ENCODE results near the gene ASZ1.

Gene ASZ1

GRCh38 chr7:117408831-117409230 lies 18.5 kb downstream of the ASZ1 start:
- TF ChIP-seq SNAI2 (CRISPR knock-in tag; IDR thresholded peaks at IDR 0.05) (no peak), TCF4 (CRISPR knock-in tag; IDR thresholded peaks at IDR 0.05; ENCODE audit: borderline replicate concordance) (no peak), ESRRG (CRISPR knock-in tag; IDR thresholded peaks at IDR 0.05) (no peak), OSR1 (CRISPR knock-in tag; IDR thresholded peaks at IDR 0.05) (no peak), ZFP3 (CRISPR knock-in tag; IDR thresholded peaks at IDR 0.05) (no peak), ISL1 (CRISPR knock-in tag; IDR thresholded peaks at IDR 0.05) (no peak), ZNF70 (CRISPR knock-in tag; IDR thresholded peaks at IDR 0.05) (no peak), RARB (CRISPR knock-in tag; IDR thresholded peaks at IDR 0.05) (no peak)
- no peak for ATAC-seq

- ATAC-seq: no peak
- TF ChIP-seq ZNF565 (CRISPR knock-in tag; conservative IDR thresholded peaks at IDR 0.05; ENCODE audit: low read depth) (no peak), CSDC2 (CRISPR knock-in tag; IDR thresholded peaks at IDR 0.05) (no peak), ISL1 (CRISPR knock-in tag; IDR thresholded peaks at IDR 0.05) (no peak), ZC3H10 (CRISPR knock-in tag; IDR thresholded peaks at IDR 0.05) (no peak), TCF4 (CRISPR knock-in tag; IDR thresholded peaks at IDR 0.05; ENCODE audit: borderline replicate concordance) (no peak), POU6F1 (CRISPR knock-in tag; IDR thresholded peaks at IDR 0.05; ENCODE audit: borderline replicate concordance, low read depth) (no peak), BACH2 (CRISPR knock-in tag; IDR thresholded peaks at IDR 0.05; ENCODE audit: borderline replicate concordance) (no peak), CSRNP3 (CRISPR knock-in tag; IDR thresholded peaks at IDR 0.05) (no peak)
Observed at GRCh38 chr7:117405519-117405918, 21.8 kb downstream of the ASZ1 start.

GRCh38 chr7:117403737-117404136 lies 23.6 kb downstream of the ASZ1 start:
- no peak for ATAC-seq

GRCh38 chr7:117402109-117402508 lies 25.2 kb downstream of the ASZ1 start:
- TF ChIP-seq ZNF8 (CRISPR knock-in tag; IDR thresholded peaks at IDR 0.05) (no peak), PATZ1 (CRISPR knock-in tag; IDR thresholded peaks at IDR 0.05; ENCODE audit: borderline replicate concordance) (no peak), PPARA (CRISPR knock-in tag; IDR thresholded peaks at IDR 0.05; ENCODE audit: borderline replicate concordance) (no peak), ZFP30 (CRISPR knock-in tag; IDR thresholded peaks at IDR 0.05) (no peak), ZFP3 (CRISPR knock-in tag; IDR thresholded peaks at IDR 0.05) (no peak), ZNF70 (CRISPR knock-in tag; IDR thresholded peaks at IDR 0.05) (no peak), SNAI2 (CRISPR knock-in tag; IDR thresholded peaks at IDR 0.05) (no peak), GLIS3 (CRISPR knock-in tag; IDR thresholded peaks at IDR 0.05) (no peak), CSDC2 (CRISPR knock-in tag; IDR thresholded peaks at IDR 0.05) (no peak), TOX (CRISPR knock-in tag; IDR thresholded peaks at IDR 0.05; ENCODE audit: borderline replicate concordance) (no peak), CREB5 (CRISPR knock-in tag; IDR thresholded peaks at IDR 0.05; ENCODE audit: low read depth) (no peak), CSRNP3 (CRISPR knock-in tag; IDR thresholded peaks at IDR 0.05) (no peak), OSR1 (CRISPR knock-in tag; IDR thresholded peaks at IDR 0.05) (no peak), ZC3H10 (CRISPR knock-in tag; IDR thresholded peaks at IDR 0.05) (no peak), ESRRG (CRISPR knock-in tag; IDR thresholded peaks at IDR 0.05) (no peak)
- ATAC-seq: no peak; the same call in 2 of the 3 replicates

More at GRCh38 chr7:117403737-117404136, 23.6 kb downstream of the ASZ1 start:
- TF ChIP-seq SNAI2 (CRISPR knock-in tag; IDR thresholded peaks at IDR 0.05) (no peak), ZNF565 (CRISPR knock-in tag; conservative IDR thresholded peaks at IDR 0.05; ENCODE audit: low read depth) (no peak), GLIS3 (CRISPR knock-in tag; IDR thresholded peaks at IDR 0.05) (no peak), BACH2 (CRISPR knock-in tag; IDR thresholded peaks at IDR 0.05; ENCODE audit: borderline replicate concordance) (no peak), ARNTL (CRISPR knock-in tag; IDR thresholded peaks at IDR 0.05; ENCODE audit: borderline replicate concordance, low read depth) (no peak)

Measured in SK-N-SH treated with all-trans-retinoic acid at 6 μM for 48 hours (cell line).